Brain microvascular endothelial cell (primary cell): Measurements from ENCODE around the gene ITGA2.
A peak's percentile ranks its signal among the peaks of the same experiment; 100 is the strongest.

Experiments
- DNase-seq: peaks from one replicate; pipeline ENCODE4 v3.0.0-alpha.2; 2020
- H3K27ac ChIP-seq: fragments of 250-450 bp; sonication (Bioruptor Pico); 2 replicates; pipeline ENCODE4 v1.5.1; 2020; ENCODE audit warnings: mild to moderate bottlenecking, moderate library complexity
- H3K27me3 ChIP-seq: fragments of 250-450 bp; sonication (Bioruptor Pico); replicated peaks from 2 replicates; pipeline ENCODE4 v1.5.1; 2020; ENCODE audit warnings: mild to moderate bottlenecking
- H3K36me3 ChIP-seq: fragments of 250-450 bp; sonication (Bioruptor Pico); replicated peaks from 2 replicates; pipeline ENCODE4 v1.5.1; 2020; ENCODE audit warnings: mild to moderate bottlenecking
- H3K4me3 ChIP-seq: 2 replicates; pipeline ENCODE4 v1.5.1; 2011; ENCODE audit warnings: low read depth, mild to moderate bottlenecking, control low read depth, low read length, moderate library complexity
- CTCF ChIP-seq: IDR thresholded peaks from 2 replicates; pipeline ENCODE4 v1.5.1; 2011; ENCODE audit warnings: low read depth, mild to moderate bottlenecking, moderate library complexity, low read length, control low read depth, inconsistent platforms; ENCODE audit errors: missing control alignments
- in situ Hi-C: cut with HindIII; loops from 2 replicates; pipeline ENCODE4 v1.10.0; 2017; ENCODE audit warnings: low sequenced_read_pairs, low pct_ligation_motif_present

ITGA2 gene

GRCh38 chr5:53112909-53113308 lies 123.8 kb downstream of the ITGA2 start:
- no peaks in the 10 kb centered on the region for H3K36me3 ChIP-seq
- H3K27ac ChIP-seq, result no peak overlapping the region
- H3K27me3 ChIP-seq, result no peaks in the 10 kb centered on the region
- TF ChIP-seq CTCF, result no peak
- no peak for DNase-seq
- in situ Hi-C loops, result no loop called here
- H3K4me3 ChIP-seq, result no peak overlapping the region

GRCh38 chr5:53113947-53114346 lies 124.8 kb downstream of the ITGA2 start:
- no peak for DNase-seq
- H3K4me3 ChIP-seq, result no peak overlapping the region
- in situ Hi-C loops, result no loop called here
- no peaks in the 10 kb centered on the region for H3K36me3 ChIP-seq
- H3K27ac ChIP-seq, result no peak overlapping the region
- TF ChIP-seq CTCF, result no peak
- H3K27me3 ChIP-seq, result no peaks in the 10 kb centered on the region

- no peaks in the 10 kb centered on the region for H3K36me3 ChIP-seq
- no peak overlapping the region for H3K4me3 ChIP-seq
- H3K27me3 ChIP-seq, result no peaks in the 10 kb centered on the region
- H3K27ac ChIP-seq, result no peak overlapping the region
- in situ Hi-C loops, result no loop called here
- TF ChIP-seq CTCF, result peak; percentile 26
- no peak for DNase-seq
These were observed 125.8 kb downstream of the ITGA2 start for GRCh38 chr5:53114988-53115387.

GRCh38 chr5:53116597-53116996 lies 127.4 kb downstream of the ITGA2 start:
- Histone ChIP-seq H3K27ac (no peak overlapping the region), H3K4me3 (no peak overlapping the region), H3K36me3 (no peaks in the 10 kb centered on the region), H3K27me3 (no peaks in the 10 kb centered on the region)
- in situ Hi-C loops, result no loop called here
- no peak for TF ChIP-seq CTCF
- no peak for DNase-seq

- no peak overlapping the region for H3K27ac ChIP-seq
- no peaks in the 10 kb centered on the region for H3K36me3 ChIP-seq
- H3K27me3 ChIP-seq, result no peaks in the 10 kb centered on the region
- in situ Hi-C loops, result no loop called here
- H3K4me3 ChIP-seq, result no peak overlapping the region
- TF ChIP-seq CTCF, result no peak
- no peak for DNase-seq
These were observed 129.7 kb downstream of the ITGA2 start for GRCh38 chr5:53118879-53119278.

GRCh38 chr5:53120165-53120564 lies 131.0 kb downstream of the ITGA2 start:
- no peak for TF ChIP-seq CTCF
- Histone ChIP-seq H3K36me3 (no peaks in the 10 kb centered on the region), H3K27me3 (no peaks in the 10 kb centered on the region), H3K27ac (no peak overlapping the region), H3K4me3 (no peak overlapping the region)
- in situ Hi-C loops, result no loop called here
- no peak for DNase-seq
